HG03066 (cell line): ENCODE results near the gene NMNAT3.

Experiments
- ATAC-seq: cut with Tn5 transposase; IDR thresholded peaks from one replicate; pipeline ENCODE4 v1.9.1; 2021; ENCODE audit warnings: low read depth; ENCODE audit not compliant: unreplicated experiment

The NMNAT3 gene

GRCh38 chr3:139524841-139525636 is 152.7 kb downstream of the NMNAT3 start:
- ATAC-seq: no peak

- no peak for ATAC-seq
Measured at GRCh38 chr3:139523718-139524117, 154.1 kb downstream of the NMNAT3 start.

GRCh38 chr3:139523166-139523565 is 154.6 kb downstream of the NMNAT3 start:
- no peak for ATAC-seq

- no peak for ATAC-seq
Measured at GRCh38 chr3:139522421-139522820, 155.4 kb downstream of the NMNAT3 start.

- no peak for ATAC-seq
Measured at GRCh38 chr3:139521816-139522215, 156.0 kb downstream of the NMNAT3 start.

GRCh38 chr3:139521144-139521543 is 156.6 kb downstream of the NMNAT3 start:
- ATAC-seq: no peak

- ATAC-seq: no peak
Measured at GRCh38 chr3:139519998-139520737, 157.6 kb downstream of the NMNAT3 start.

- ATAC-seq: no peak
Measured at GRCh38 chr3:139518926-139519842, 158.6 kb downstream of the NMNAT3 start.

GRCh38 chr3:139518306-139518705 is 159.5 kb downstream of the NMNAT3 start:
- no peak for ATAC-seq

- ATAC-seq: no peak
Measured at GRCh38 chr3:139517321-139518065, 160.3 kb downstream of the NMNAT3 start.

- no peak for ATAC-seq
Measured at GRCh38 chr3:139514741-139515140, 163.0 kb downstream of the NMNAT3 start.
